SU-DHL-6 (cell line): ENCODE measurements around the gene SLX4IP.

ENCODE experiments used
- H2AFZ ChIP-seq: fragments of 200-600 bp; sonication (generic); 2 replicates; pipeline ENCODE4 v1.6.1; 2014; ENCODE audit warnings: low read depth, mild to moderate bottlenecking, moderate library complexity, mixed read lengths, antibody characterized with exemption, low read length; ENCODE audit not compliant: severe bottlenecking
- H3F3A ChIP-seq: fragments of 200-600 bp; shearing (Covaris generic); 2 replicates; pipeline ENCODE4 v1.6.0; 2016; ENCODE audit warnings: antibody characterized with exemption, mild to moderate bottlenecking; ENCODE audit not compliant: insufficient read depth
- H3K27ac ChIP-seq: fragments of 200-600 bp; sonication (generic); 2 replicates; pipeline ENCODE4 v1.5.1; 2016; ENCODE audit warnings: low read depth, mild to moderate bottlenecking, low read length, moderate library complexity, mixed read lengths
- H3K27me3 ChIP-seq: fragments of 200-600 bp; sonication (generic), shearing (Covaris generic); 2 replicates; pipeline ENCODE4 v1.6.0; 2014; ENCODE audit warnings: mild to moderate bottlenecking, low read length
- H3K36me3 ChIP-seq: fragments of 200-600 bp; sonication (generic); 2 replicates; pipeline ENCODE4 v1.6.1; 2014; ENCODE audit warnings: mild to moderate bottlenecking, low read length, mixed read lengths
- H3K4me2 ChIP-seq: fragments of 300-600, 200-600 bp; shearing (Covaris generic), sonication (generic); 2 replicates; pipeline ENCODE4 v1.6.0; 2014; ENCODE audit warnings: low read length, low read depth, mild to moderate bottlenecking; ENCODE audit not compliant: poor library complexity, severe bottlenecking
- H3K4me3 ChIP-seq: fragments of 200-600 bp; sonication (generic); 2 replicates; pipeline ENCODE4 v1.5.1; 2014; ENCODE audit warnings: antibody characterized with exemption, low read length, mild to moderate bottlenecking, mixed read lengths; ENCODE audit not compliant: insufficient read depth, poor library complexity, severe bottlenecking
- H3K79me2 ChIP-seq: fragments of 200-600 bp; sonication (generic); 2 replicates; pipeline ENCODE4 v1.6.1; 2014; ENCODE audit warnings: mild to moderate bottlenecking, low read length, moderate library complexity; ENCODE audit not compliant: insufficient read depth
- H3K9ac ChIP-seq: fragments of 200-600 bp; sonication (generic); 2 replicates; pipeline ENCODE4 v1.7.0; 2014; ENCODE audit warnings: mild to moderate bottlenecking, low read length
- H3K9me2 ChIP-seq: fragments of 200-600 bp; sonication (generic); replicated peaks from 2 replicates; pipeline ENCODE4 v1.6.1; 2014; ENCODE audit warnings: low read length; ENCODE audit not compliant: insufficient read depth
- H3K9me3 ChIP-seq: fragments of 200-600 bp; sonication (generic); 2 replicates; pipeline ENCODE4 v1.6.1; 2014; ENCODE audit warnings: low read length, mixed read lengths; ENCODE audit not compliant: insufficient read depth
- H4K20me1 ChIP-seq: fragments of 200-600 bp; sonication (generic); 2 replicates; pipeline ENCODE4 v1.6.1; 2014; ENCODE audit warnings: low read depth, mild to moderate bottlenecking, antibody characterized with exemption, low read length, moderate library complexity, mixed read lengths
- EZH2phosphoT487 ChIP-seq: fragments of 200-600 bp; sonication (generic), shearing (Covaris generic); conservative IDR thresholded peaks from 2 replicates; pipeline ENCODE4 v1.6.1; 2018; ENCODE audit warnings: mild to moderate bottlenecking, antibody characterized with exemption, low read length, moderate library complexity, mixed read lengths
- TF ChIP-seq, protein P1 (sequence below): fragments of 200-600 bp; sonication (generic); IDR thresholded peaks from one replicate; pipeline ENCODE4 v1.5.1; 2017; ENCODE audit warnings: antibody characterized with exemption, mild to moderate bottlenecking, low read length, moderate library complexity; ENCODE audit not compliant: insufficient read depth, poor library complexity, severe bottlenecking

Gene SLX4IP

DNA sequence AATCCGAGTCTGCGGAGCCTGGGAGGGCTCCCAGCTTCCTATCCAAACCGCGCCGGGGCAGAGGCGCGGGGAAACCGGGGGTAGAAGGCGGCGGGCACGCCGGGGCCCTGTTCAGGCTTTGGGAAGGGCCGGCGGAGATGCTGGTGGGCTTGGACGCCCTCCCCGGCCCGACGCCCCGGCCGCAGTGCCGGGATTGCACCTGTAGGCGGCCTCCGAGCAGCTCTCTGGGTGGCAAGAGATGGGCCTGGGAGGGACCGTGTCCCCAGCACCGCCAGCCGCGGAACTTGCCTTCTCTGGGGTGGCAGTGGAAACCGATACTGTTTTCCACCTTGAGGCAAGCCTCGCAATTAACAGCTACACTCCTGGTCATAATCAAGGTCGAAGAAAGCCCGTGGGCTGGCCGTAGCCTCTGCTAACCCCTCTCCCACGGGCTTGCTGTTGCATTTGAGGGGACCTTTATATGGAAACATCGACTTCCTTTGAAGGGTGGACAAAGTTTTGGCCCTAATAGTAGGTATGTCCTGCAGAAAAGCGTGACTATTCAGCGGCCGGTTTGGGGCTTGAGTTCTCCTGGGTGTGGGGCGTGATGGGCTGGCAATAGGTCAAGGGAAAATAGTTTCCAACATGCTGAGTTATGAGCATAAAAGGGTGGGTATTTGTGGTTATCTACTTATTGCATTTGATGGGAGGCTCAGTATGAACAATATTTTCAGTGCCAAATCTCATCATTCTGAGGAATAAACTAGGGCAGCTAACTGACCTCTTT is 239.8 kb downstream of the SLX4IP start:
- Histone ChIP-seq H3K4me2 (peak overlapping the region; percentile 80), H4K20me1 (no peaks in the 10 kb centered on the region), H3K4me3 (peak overlapping the region; percentile 60), H3K27me3 (no peaks in the 10 kb centered on the region), H3F3A (peaks cover 5% of the 10 kb centered on the region; the same call in 1 of the 2 replicates), H2AFZ (peak overlapping the region; percentile 96), H3K9me2 (no peaks in the 10 kb centered on the region), H3K27ac (peak overlapping the region; percentile 82), H3K79me2 (no peaks in the 10 kb centered on the region), H3K9ac (peak overlapping the region; percentile 82), H3K36me3 (no peaks in the 10 kb centered on the region), H3K9me3 (no peaks in the 10 kb centered on the region)
- TF ChIP-seq EZH2phosphoT487, result no peak
- TF ChIP-seq, protein P1, sequence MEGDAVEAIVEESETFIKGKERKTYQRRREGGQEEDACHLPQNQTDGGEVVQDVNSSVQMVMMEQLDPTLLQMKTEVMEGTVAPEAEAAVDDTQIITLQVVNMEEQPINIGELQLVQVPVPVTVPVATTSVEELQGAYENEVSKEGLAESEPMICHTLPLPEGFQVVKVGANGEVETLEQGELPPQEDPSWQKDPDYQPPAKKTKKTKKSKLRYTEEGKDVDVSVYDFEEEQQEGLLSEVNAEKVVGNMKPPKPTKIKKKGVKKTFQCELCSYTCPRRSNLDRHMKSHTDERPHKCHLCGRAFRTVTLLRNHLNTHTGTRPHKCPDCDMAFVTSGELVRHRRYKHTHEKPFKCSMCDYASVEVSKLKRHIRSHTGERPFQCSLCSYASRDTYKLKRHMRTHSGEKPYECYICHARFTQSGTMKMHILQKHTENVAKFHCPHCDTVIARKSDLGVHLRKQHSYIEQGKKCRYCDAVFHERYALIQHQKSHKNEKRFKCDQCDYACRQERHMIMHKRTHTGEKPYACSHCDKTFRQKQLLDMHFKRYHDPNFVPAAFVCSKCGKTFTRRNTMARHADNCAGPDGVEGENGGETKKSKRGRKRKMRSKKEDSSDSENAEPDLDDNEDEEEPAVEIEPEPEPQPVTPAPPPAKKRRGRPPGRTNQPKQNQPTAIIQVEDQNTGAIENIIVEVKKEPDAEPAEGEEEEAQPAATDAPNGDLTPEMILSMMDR, result peak; percentile 50

DNA sequence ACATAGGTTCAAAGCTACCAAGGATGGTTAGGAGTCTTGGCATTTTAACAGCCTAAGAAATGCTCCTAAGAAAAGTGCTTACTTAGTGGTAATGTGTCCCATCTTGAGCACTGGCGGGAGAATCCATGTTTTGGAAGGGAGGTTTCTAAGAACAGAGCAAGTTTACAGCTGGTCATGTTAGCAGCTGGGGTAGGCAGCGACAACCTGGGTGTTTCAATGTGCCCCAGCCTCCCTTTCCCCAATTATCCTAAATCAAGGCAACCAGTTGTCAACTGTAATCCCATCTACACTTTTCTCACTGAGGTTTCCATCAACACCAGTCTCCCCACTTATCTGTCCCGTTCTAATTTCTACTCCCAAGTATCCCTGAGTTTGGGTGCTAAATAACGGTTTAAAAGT is 240.3 kb downstream of the SLX4IP start:
- no peaks in the 10 kb centered on the region for H3K9me2 ChIP-seq
- H3K79me2 ChIP-seq, result no peaks in the 10 kb centered on the region
- H4K20me1 ChIP-seq, result no peaks in the 10 kb centered on the region
- peaks cover 5% of the 10 kb centered on the region; the same call in 1 of the 2 replicates for H3F3A ChIP-seq
- no peak overlapping the region for H3K4me3 ChIP-seq
- H3K4me2 ChIP-seq, result no peak overlapping the region
- H3K9ac ChIP-seq, result no peak overlapping the region
- no peaks in the 10 kb centered on the region for H3K36me3 ChIP-seq
- no peaks in the 10 kb centered on the region for H3K9me3 ChIP-seq
- H2AFZ ChIP-seq, result no peak overlapping the region
- H3K27ac ChIP-seq, result no peak overlapping the region
- TF ChIP-seq, protein P1, result no peak
- no peaks in the 10 kb centered on the region for H3K27me3 ChIP-seq

DNA sequence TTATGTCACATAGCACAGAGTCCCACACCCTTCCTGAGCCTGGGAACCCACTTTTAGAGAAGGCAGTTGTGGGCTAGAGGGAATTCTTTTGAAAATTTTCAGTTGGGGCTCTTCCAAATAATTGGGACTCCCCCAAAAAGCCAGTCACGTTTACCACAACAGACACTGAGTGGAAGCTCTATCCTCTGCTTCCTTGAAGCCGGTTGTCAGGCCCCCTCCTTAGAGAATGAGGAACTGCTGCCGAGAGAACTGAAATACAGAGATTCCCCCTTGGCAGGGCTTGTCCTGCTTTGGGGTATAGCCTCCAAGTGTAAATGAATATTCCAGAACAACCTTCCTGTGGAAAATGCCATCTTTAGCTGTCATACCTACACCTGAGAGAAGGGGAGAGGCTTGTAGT is 241.4 kb downstream of the SLX4IP start:
- Histone ChIP-seq H3K36me3 (no peaks in the 10 kb centered on the region), H3K9ac (no peak overlapping the region), H3K79me2 (no peaks in the 10 kb centered on the region), H3K27ac (no peak overlapping the region), H3K4me2 (no peak overlapping the region), H3K4me3 (no peak overlapping the region), H3K9me3 (no peaks in the 10 kb centered on the region), H3F3A (no peaks in the 10 kb centered on the region), H3K9me2 (no peaks in the 10 kb centered on the region), H2AFZ (no peak overlapping the region), H4K20me1 (no peaks in the 10 kb centered on the region), H3K27me3 (no peaks in the 10 kb centered on the region)
- TF ChIP-seq, protein P1, result no peak
- TF ChIP-seq EZH2phosphoT487, result no peak
